DMS 273 (cell line): ENCODE measurements around the gene CTNNA2.

Experiments used
- DNase-seq: peaks from one replicate; lab custom pipeline; 2025; ENCODE audit not compliant: unreplicated experiment; lab: John Stamatoyannopoulos, UW

Gene CTNNA2

GRCh38 chr2:80519121-80519643, 1006.3 kb downstream of the CTNNA2 start:
- no peak for DNase-seq

DNA sequence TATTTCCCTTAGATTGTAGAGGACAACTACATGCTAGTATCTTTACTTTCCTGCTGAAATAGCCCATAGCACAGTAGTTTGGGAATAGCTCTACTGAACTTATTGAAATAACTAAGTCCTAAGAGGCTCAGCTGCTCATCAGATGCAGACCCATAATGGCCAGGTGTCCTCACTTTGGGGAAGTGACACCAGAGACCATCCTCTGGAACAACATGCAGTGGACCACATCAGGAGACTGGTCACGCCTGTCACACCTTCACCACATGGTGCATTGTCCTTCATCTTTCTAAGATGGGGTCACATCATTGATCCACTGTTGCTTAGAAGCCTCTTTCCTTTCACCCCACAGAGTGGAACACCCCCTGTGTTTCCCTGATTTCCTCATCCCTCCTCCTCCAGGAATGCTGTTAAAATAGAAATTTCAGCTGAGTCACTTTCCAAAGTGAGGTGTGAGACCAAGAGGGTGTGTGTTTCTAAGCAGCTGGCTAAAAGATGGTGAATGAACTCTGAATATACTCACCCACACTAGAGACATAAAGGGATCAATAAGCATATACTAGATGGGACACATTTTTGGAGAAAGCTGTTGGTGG, 1006.9 kb downstream of the CTNNA2 start:
- DNase-seq = no peak

GRCh38 chr2:80525152-80525551, 1012.3 kb downstream of the CTNNA2 start:
- DNase-seq = no peak

- no peak for DNase-seq
Measured at GRCh38 chr2:80527119-80527518, 1014.3 kb downstream of the CTNNA2 start.

- DNase-seq = no peak
Measured at GRCh38 chr2:80529466-80530165, 1016.8 kb downstream of the CTNNA2 start.

DNA sequence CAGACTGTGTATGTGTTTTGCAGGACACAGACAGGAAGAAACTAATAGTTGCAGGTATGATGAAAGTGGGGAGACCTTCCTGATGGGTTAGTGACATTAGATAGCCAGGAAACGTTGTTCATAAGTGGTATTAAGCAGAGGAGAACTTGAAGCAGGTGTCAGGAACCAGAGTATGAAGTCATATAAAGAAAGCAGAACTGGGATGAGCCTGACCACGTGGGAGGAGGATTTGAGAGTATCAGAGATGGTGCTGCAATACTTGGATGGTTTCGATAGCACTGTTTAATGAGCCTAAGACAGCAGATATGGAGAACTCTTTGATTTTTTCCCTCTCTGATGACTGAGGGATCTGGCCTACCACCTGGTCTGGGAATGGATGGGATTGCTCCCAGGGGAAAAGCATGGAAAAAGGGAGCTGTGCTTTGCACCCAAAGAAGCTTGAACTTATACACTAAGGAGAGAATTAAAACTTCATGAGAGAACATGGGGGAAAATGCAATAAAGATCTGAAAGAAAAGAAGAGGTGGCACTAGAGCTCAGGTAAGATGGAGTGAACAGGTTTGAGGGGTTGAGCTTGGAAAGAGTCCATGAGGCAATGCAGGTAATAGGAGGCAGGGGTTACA, 1017.7 kb downstream of the CTNNA2 start:
- DNase-seq = no peak

- no peak for DNase-seq
Measured at GRCh38 chr2:80531319-80531718, 1018.5 kb downstream of the CTNNA2 start.

DNA sequence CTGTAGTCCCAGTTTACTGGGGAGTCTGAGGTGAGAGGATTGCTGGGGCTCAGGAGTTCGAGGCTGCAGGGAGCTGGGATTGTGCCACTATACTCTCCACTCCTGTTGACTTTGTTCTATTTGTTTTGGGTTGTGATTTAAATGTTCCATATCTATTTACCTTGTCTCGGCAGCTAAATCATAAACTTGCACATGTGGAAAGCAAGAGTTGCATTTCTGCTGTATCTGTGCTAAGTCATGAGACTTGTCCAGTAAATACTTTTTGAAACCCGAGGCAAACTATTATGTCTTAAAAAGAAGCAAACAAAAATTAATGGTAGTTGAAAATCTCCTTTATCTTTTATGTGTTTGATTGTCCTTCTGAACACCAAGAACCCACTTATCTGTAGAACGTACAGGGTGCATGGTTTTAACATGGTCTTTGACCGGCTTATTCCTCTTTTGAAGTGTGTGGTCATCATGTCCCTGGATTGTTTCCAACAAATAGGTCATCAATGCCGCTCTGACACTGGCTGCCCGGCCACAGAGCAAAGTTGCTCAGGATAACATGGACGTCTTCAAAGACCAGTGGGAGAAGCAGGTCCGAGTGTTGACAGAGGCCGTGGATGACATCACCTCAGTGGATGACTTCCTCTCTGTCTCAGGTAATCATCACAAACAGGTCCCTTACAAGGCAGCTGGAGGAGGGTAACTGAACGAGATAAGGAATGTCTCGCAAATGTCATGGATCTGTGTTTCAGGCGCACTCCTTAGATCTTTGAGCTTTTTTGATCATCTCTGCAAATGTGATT, 1032.8 kb downstream of the CTNNA2 start:
- no peak for DNase-seq

DNA sequence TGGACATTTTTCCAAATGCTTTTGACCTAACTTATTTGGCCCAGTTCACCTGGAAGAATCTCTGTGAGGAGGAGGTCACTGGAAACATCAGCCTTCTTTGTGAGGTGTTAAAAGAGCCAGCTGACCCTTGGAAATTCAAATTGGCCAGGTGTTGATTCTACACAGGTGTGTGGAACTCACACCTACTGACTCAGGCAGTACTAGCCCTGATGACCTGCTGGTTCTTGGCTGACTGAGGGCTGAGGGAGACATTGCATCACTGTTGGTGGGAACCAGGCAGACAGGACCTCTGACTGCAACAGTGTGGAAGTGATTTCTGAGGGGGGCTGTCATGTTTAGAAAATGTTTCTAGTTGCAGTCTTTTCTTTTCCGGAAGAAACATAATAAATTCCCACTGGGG, 1033.9 kb downstream of the CTNNA2 start:
- no peak for DNase-seq

DNA sequence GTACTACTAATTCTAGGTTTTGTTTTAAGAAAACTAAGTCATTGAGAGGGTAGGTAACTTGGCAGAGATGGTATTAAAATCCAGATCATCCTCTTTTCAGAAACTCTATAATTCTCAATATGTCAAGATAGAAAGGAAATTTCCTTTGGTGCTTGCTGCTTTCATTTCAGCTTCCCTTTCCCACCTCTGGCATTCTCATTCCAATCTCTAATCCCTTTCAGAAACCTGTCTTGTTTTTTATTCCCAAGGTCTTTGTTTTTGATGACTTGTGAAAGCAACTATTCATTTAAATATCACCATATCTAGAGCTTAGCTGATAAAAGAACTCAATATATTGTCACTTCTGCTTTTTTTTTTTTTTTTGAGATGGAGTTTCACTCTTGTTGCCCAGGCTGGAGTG, 1034.5 kb downstream of the CTNNA2 start:
- DNase-seq = no peak

DNA sequence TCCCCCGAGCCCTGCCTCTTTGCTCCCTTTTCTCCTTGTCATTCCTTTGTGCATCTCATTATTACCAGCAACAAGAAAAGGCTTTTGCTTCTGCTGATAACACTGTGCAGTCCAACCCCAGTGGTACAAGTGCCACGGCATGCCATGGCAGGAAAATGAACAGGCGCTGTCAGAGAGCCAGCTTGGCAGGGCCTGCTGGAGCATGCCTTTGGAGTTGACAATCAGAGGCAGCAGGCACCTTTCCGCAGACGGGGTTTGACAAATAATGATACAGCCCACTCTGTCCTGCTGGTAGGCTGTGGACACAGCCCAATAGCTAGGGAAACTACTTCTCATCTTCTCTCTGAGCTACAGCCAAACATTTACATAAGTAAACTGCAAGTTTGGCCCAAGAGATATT, 1035.6 kb downstream of the CTNNA2 start:
- peak; percentile 40 for DNase-seq

DNA sequence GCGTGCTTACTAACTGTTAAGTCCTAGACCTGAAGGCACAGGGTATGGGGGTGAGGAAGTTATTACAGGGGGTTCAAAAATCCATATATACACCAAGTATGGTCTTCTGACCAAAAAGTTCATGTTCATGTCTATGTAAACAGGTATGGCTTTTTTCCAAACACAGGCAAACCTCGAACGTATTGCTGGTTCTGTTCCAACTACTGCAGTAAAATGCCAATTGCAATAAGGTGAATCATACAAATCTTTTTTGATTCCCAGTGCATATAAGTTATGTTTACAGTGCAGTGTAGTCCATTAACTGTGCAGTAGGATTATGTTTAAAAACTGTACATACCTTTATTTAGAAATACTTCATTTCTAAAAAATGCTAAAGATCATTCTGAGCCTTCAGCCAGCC, 1037.0 kb downstream of the CTNNA2 start:
- DNase-seq = no peak

- DNase-seq = peak; percentile 34
Measured at GRCh38 chr2:80560326-80560725, 1047.5 kb downstream of the CTNNA2 start.

GRCh38 chr2:80568011-80568410, 1055.2 kb downstream of the CTNNA2 start:
- no peak for DNase-seq

- no peak for DNase-seq
Measured at GRCh38 chr2:80573167-80573566, 1060.3 kb downstream of the CTNNA2 start.

GRCh38 chr2:80573950-80574349, 1061.1 kb downstream of the CTNNA2 start:
- no peak for DNase-seq

- DNase-seq = no peak
Measured at GRCh38 chr2:80579756-80580155, 1066.9 kb downstream of the CTNNA2 start.

- DNase-seq = no peak
Measured at GRCh38 chr2:80591233-80591632, 1078.4 kb downstream of the CTNNA2 start.

GRCh38 chr2:80592106-80592505, 1079.3 kb downstream of the CTNNA2 start:
- no peak for DNase-seq

GRCh38 chr2:80610108-80610507, 1097.3 kb downstream of the CTNNA2 start:
- no peak for DNase-seq

DNA sequence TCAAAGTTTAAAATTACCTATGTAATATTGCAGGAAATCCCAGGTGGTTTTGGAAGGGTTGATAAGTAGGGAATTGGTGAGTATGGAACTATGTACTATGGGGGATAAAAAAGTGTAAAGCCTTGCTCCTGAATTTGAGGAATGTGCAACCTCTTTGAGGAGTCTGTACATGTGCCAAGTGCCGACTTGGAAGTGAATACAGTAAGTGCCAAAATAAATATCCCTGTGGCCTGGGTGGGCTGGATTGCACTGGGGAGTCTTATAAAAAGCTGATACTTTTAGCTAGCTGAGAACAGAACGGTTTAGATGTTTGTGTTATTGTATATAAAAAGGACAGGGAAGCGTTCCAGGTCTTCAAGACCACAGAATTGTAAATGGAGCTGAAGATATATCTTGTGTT, 1108.8 kb downstream of the CTNNA2 start:
- DNase-seq = no peak
